H1 (cell line): Measurements from ENCODE around the gene MYL9. TPM values are rescaled to one million over a fixed set of nuclear protein-coding genes. Genes with fewer than 3 reads are reported as not detected.

Experiments
- CTCF ChIA-PET: fragments of 300-600 bp; sonication (Branson Sonifier 250); formaldehyde crosslinking; loops from one replicate; lab custom pipeline; 2021; ENCODE audit not compliant: partially characterized antibody; lab: Charles Lee
- POLR2A ChIA-PET: fragments of 300-600 bp; sonication (Branson Sonifier 250); formaldehyde crosslinking; loops from one replicate; lab custom pipeline; 2021; ENCODE audit warnings: inconsistent platforms; ENCODE audit not compliant: partially characterized antibody; lab: Charles Lee
- DNase-seq, 2 experiments: peaks; one replicate each; pipeline versions ENCODE4 v3.0.0 to v3.0.0-alpha.2; 2010 to 2022; ENCODE audit warnings: low spot score in 2 of 2, low read depth in 1 of 2, mixed read lengths in 1 of 2
- FAIRE-seq: peaks from 2 replicates; lab custom pipeline; 2011; peaks lifted over from hg19 to GRCh38; lab: Jason Lieb, UNC
- H2AFZ ChIP-seq: 2 replicates; pipeline ENCODE4 v1.8.1; 2012; ENCODE audit warnings: low read length, inconsistent platforms
- H2AK5ac ChIP-seq: 2 replicates; pipeline ENCODE4 v1.6.1; 2013; ENCODE audit warnings: low read depth, low read length
- H2BK120ac ChIP-seq: replicated peaks from 2 replicates; pipeline ENCODE3; 2013; ENCODE audit warnings: low read depth, low read length, inconsistent platforms
- H2BK12ac ChIP-seq: 2 replicates; pipeline ENCODE4 v1.6.1; 2013; ENCODE audit warnings: low read depth, low read length
- H2BK15ac ChIP-seq: 2 replicates; pipeline ENCODE4 v1.6.1; 2013; ENCODE audit warnings: low read length
- H2BK20ac ChIP-seq: 2 replicates; pipeline ENCODE4 v1.6.1; 2013; ENCODE audit warnings: low read length
- H2BK5ac ChIP-seq: 2 replicates; pipeline ENCODE4 v1.6.1; 2013; ENCODE audit warnings: low read depth, low read length
- H3K14ac ChIP-seq: 2 replicates; pipeline ENCODE4 v1.6.1; 2013; ENCODE audit warnings: inconsistent platforms; ENCODE audit not compliant: insufficient read length
- H3K18ac ChIP-seq: 2 replicates; pipeline ENCODE4 v1.6.1; 2013; ENCODE audit warnings: low read length; ENCODE audit errors: extremely low read depth
- H3K23ac ChIP-seq: 2 replicates; pipeline ENCODE4 v1.6.1; 2013; ENCODE audit warnings: inconsistent platforms; ENCODE audit not compliant: insufficient read length
- H3K23me2 ChIP-seq: 2 replicates; pipeline ENCODE4 v1.6.1; 2013; ENCODE audit warnings: low read depth, low read length
- H3K27ac ChIP-seq: 2 replicates; pipeline ENCODE4 v1.6.1; 2011; ENCODE audit warnings: low read depth, low read length, inconsistent platforms
- H3K27me3 ChIP-seq, 4 experiments: replicated peaks in 1 of 4; 1 replicate in 1 of 4; 2 replicates in 3 of 4; pipeline versions ENCODE4 v1.6.1 to v1.8.1; 2011 to 2013; ENCODE audit warnings: low read length in 3 of 4, mild to moderate bottlenecking in 3 of 4, inconsistent platforms in 2 of 4, mixed read lengths in 2 of 4, moderate library complexity in 1 of 4; ENCODE audit not compliant: control insufficient read depth in 3 of 4, insufficient read depth in 3 of 4; ENCODE audit errors: extremely low read depth in 1 of 4
- H3K36me3 ChIP-seq, 4 experiments: 2 replicates each; pipeline versions ENCODE4 v1.6.1 to v1.8.1; 2011 to 2013; ENCODE audit warnings: mild to moderate bottlenecking in 4 of 4, low read length in 3 of 4, moderate library complexity in 2 of 4, control low read depth in 1 of 4, inconsistent platforms in 1 of 4; ENCODE audit not compliant: insufficient read depth in 4 of 4, control insufficient read depth in 2 of 4
- H3K4ac ChIP-seq: replicated peaks from 2 replicates; pipeline ENCODE3; 2013; ENCODE audit warnings: low read length, low read depth, mixed read lengths, inconsistent platforms; ENCODE audit not compliant: insufficient read length
- H3K4me1 ChIP-seq, 4 experiments: replicated peaks in 1 of 4; 1 replicate in 1 of 4; 2 replicates in 3 of 4; pipeline versions ENCODE4 v1.6.1 to v1.8.1; 2011 to 2013; ENCODE audit warnings: low read length in 3 of 4, inconsistent platforms in 2 of 4, mixed read lengths in 1 of 4; ENCODE audit not compliant: insufficient read depth in 4 of 4, control insufficient read depth in 3 of 4
- H3K4me2 ChIP-seq, 2 experiments: 2 replicates each; pipeline versions ENCODE4 v1.6.1 to v1.8.1; 2011 to 2013; ENCODE audit warnings: low read depth in 2 of 2, low read length in 2 of 2, control low read depth in 1 of 2, inconsistent platforms in 1 of 2, mild to moderate bottlenecking in 1 of 2; ENCODE audit not compliant: insufficient read depth in 1 of 2
- H3K4me3 ChIP-seq, 4 experiments: fragments of 200-600, 300-600 bp in 1 of 4; sonication (generic), shearing (Covaris generic), sonication (Bioruptor Twin) in 1 of 4; 2 replicates each; pipeline versions ENCODE4 v1.5.1 to v1.8.1; 2011 to 2016; ENCODE audit warnings: low read length in 4 of 4, low read depth in 3 of 4, control low read depth in 2 of 4, inconsistent platforms in 2 of 4, mild to moderate bottlenecking in 2 of 4, mixed read lengths in 1 of 4, moderate library complexity in 1 of 4; ENCODE audit not compliant: insufficient read depth in 2 of 4; ENCODE audit errors: extremely low read depth in 1 of 4
- H3K56ac ChIP-seq: replicated peaks from 2 replicates; pipeline ENCODE3; 2013; ENCODE audit warnings: low read depth, mild to moderate bottlenecking, mixed read lengths, low read length, inconsistent platforms; ENCODE audit not compliant: insufficient read length
- H3K79me1 ChIP-seq: 2 replicates; pipeline ENCODE4 v1.6.1; 2013; ENCODE audit warnings: low read depth, low read length, control low read depth
- H3K79me2 ChIP-seq, 2 experiments: 2 replicates each; pipeline versions ENCODE4 v1.6.1 to v1.8.1; 2012 to 2013; ENCODE audit warnings: low read length in 2 of 2, mild to moderate bottlenecking in 2 of 2, inconsistent platforms in 1 of 2; ENCODE audit not compliant: insufficient read depth in 2 of 2, control insufficient read depth in 1 of 2
- H3K9ac ChIP-seq, 4 experiments: replicated peaks in 1 of 4; 1 replicate in 1 of 4; 2 replicates in 3 of 4; pipeline versions ENCODE4 v1.6.1 to v1.8.1; 2011 to 2013; ENCODE audit warnings: low read depth in 3 of 4, low read length in 3 of 4, control low read depth in 2 of 4, mild to moderate bottlenecking in 2 of 4, moderate library complexity in 2 of 4, inconsistent platforms in 1 of 4; ENCODE audit errors: extremely low read depth in 1 of 4
- H3K9me3 ChIP-seq, 2 experiments: 2 replicates each; pipeline versions ENCODE4 v1.6.1 to v1.8.1; 2012 to 2013; ENCODE audit warnings: mild to moderate bottlenecking in 2 of 2, moderate library complexity in 2 of 2, control low read depth in 1 of 2, inconsistent platforms in 1 of 2, low read depth in 1 of 2, low read length in 1 of 2, mixed read lengths in 1 of 2; ENCODE audit not compliant: insufficient read depth in 2 of 2
- H4K20me1 ChIP-seq, 2 experiments: replicated peaks in 1 of 2; 2 replicates each; pipeline versions ENCODE3 to v1.8.1; 2011 to 2013; ENCODE audit warnings: inconsistent platforms in 2 of 2, low read length in 2 of 2, mild to moderate bottlenecking in 1 of 2; ENCODE audit not compliant: insufficient read depth in 2 of 2, control insufficient read depth in 1 of 2
- H4K5ac ChIP-seq: 2 replicates; pipeline ENCODE4 v1.6.1; 2013; ENCODE audit warnings: low read length, low read depth, mixed read lengths, inconsistent platforms; ENCODE audit not compliant: insufficient read length
- H4K8ac ChIP-seq: 2 replicates; pipeline ENCODE4 v1.8.0; 2013; ENCODE audit warnings: mild to moderate bottlenecking, moderate library complexity, low read length, inconsistent platforms; ENCODE audit not compliant: insufficient read depth; ENCODE audit errors: extremely low read depth
- H4K91ac ChIP-seq: replicated peaks from 2 replicates; pipeline ENCODE3; 2013; ENCODE audit warnings: low read length, mixed read lengths, inconsistent platforms; ENCODE audit not compliant: insufficient read length
- JUN ChIP-seq: IDR thresholded peaks from 2 replicates; pipeline ENCODE4 v1.6.1; 2011; ENCODE audit warnings: low read depth, mild to moderate bottlenecking, improper control_type of control experiment, low read length
- KDM4A ChIP-seq: IDR thresholded peaks from one replicate; pipeline ENCODE4 v1.7.1; 2012; ENCODE audit warnings: low read depth, mild to moderate bottlenecking, moderate library complexity, low read length, inconsistent platforms; ENCODE audit not compliant: severe bottlenecking
- POLR2A ChIP-seq, 2 experiments: IDR thresholded peaks; 1 replicate in 1 of 2; 2 replicates in 1 of 2; pipeline ENCODE4 v1.6.1; 2011; ENCODE audit warnings: low read depth in 2 of 2, low read length in 2 of 2, mild to moderate bottlenecking in 2 of 2; ENCODE audit errors: control extremely low read depth in 1 of 2
- TAF1 ChIP-seq: IDR thresholded peaks from 2 replicates; pipeline ENCODE4 v1.6.1; 2011; ENCODE audit warnings: mild to moderate bottlenecking, low read depth, low read length
- WGBS, 2 experiments: shearing (Covaris generic) in 1 of 2; methylation state at CpG; one replicate each; pipeline versions ENCODE4 v1.1.6 to v1.1.7; 2013 to 2015; ENCODE audit warnings: low lambda C conversion rate in 2 of 2, mixed read lengths in 2 of 2, inconsistent platforms in 1 of 2, low coverage in 1 of 2, missing lambda C conversion rate in 1 of 2; ENCODE audit not compliant: insufficient replicate concordance in 2 of 2, insufficient coverage in 1 of 2, insufficient read length in 1 of 2; ENCODE audit errors: extremely low coverage in 1 of 2, missing lambda C conversion rate in 1 of 2; 5-methylcytosine and 5-hydroxymethylcytosine counted together
- polyA plus RNA-seq, 7 experiments: library from polyadenylated mRNA; depleted of rRNA in 3 of 7; stranded (reverse) in 5 of 7; unstranded in 2 of 7; fragments of >200 nt in 5 of 7; fragments of 200-250 nt in 2 of 7; gene quantifications; 1 replicate in 5 of 7; 2 replicates in 1 of 7; 4 replicates in 1 of 7; pipeline versions ENCODE4 v1.2.1 to v1.2.3, GENCODE V29; 2011 to 2013; ENCODE audit warnings: missing spikeins in 2 of 7, mixed read lengths in 2 of 7
- total RNA-seq: library from RNA; stranded (reverse); fragmentation: NEBNext Ultra II Directional; extraction: Animal tissue kit (Norgen Biotek cat#: 25700); gene quantifications from 2 replicates; pipeline ENCODE4 v1.2.1, GENCODE V29; 2021
- TF ChIP-seq, protein P1 (sequence below): IDR thresholded peaks from 2 replicates; pipeline ENCODE4 v1.6.1; 2012; ENCODE audit warnings: inconsistent platforms

MYL9 gene
- total and polyA plus RNA-seq, 2 of the 8 experiments (the other 6 are each of a cell fraction or from before 2014, with no cell fraction given): 26.8 to 193 TPM

DNA sequence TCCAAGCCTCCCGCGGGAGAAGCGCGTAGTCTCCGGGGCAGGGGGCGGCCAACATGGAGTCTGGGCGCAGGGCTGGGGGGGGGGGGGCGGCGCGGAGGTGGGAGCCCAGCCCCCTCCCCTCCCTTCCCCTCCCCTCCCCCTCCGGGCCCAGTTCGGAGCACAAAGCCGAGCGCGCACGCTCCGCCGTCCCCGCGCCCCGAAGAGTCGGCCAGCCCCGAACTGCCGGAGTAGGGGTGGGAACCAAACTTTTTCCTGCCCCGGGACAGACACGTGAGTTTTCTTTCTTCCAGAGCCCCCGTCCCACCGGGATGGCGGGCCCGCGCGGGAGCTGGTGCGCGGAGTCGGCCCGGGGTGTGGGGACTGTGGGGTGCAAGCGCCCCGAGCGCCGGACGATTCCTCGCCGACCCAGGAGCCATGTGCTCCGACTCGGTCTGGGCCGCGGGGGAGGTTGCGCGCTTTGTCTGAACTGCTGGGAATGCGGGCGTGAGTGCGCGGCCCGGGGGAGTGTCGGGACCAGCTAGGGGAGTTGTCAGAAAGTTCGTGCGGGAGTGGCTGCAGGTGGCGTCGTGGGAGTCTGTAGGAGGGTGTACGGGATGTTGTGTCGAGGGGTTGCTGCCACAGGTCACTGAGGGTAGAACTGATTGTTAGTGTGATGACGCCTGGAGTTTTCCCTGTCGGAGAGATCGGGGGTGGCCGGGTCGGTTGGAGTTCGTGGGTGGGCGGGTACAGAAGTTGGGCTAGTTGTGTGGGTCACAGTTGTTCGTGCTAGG is 33.2 kb downstream of the MYL9 start:
- Histone ChIP-seq H4K8ac (peak overlapping the region; percentile 96), H3K56ac (peak overlapping the region; percentile 84), H3K14ac (no peak overlapping the region), H3K4ac (no peak overlapping the region), H2AK5ac (peak overlapping the region; percentile 72), H3K79me1 (peaks cover 10% of the 10 kb centered on the region), H2BK12ac (peak overlapping the region; percentile 97), H3K27me3 (no peaks in the 10 kb centered on the region), H2BK20ac (no peak overlapping the region), H3K18ac (peak overlapping the region; percentile 83), H4K91ac (peak overlapping the region; percentile 94), H3K79me2 (peaks cover 16 to 53% of the 10 kb centered on the region in 2 experiments), H3K4me2 (peak overlapping the region; percentile 73 to 99), H3K4me1 (peaks cover 14 to 31% (median 18%) of the 10 kb centered on the region in 4 experiments), H3K23ac (no peak overlapping the region), H4K5ac (peak overlapping the region; percentile 75), H3K9ac (peak overlapping the region; percentile 85 to 89 (median 86)), H3K4me3 (peak overlapping the region; percentile 63 to 98 (median 78)), H4K20me1 (peaks cover 4% of the 10 kb centered on the region in 2 experiments), H2BK5ac (peak overlapping the region; percentile 48; the same call in 1 of the 2 replicates), H2BK120ac (peak overlapping the region; percentile 80), H3K27ac (peak overlapping the region; percentile 74), H2AFZ (no peak overlapping the region), H3K9me3 (no peaks in the 10 kb centered on the region), H3K23me2 (peaks cover 17% of the 10 kb centered on the region), H3K36me3 (peaks cover 0 to 10% (median 3%) of the 10 kb centered on the region in 4 experiments; a peak in 5 of 8 replicates), H2BK15ac (no peak overlapping the region)
- DNase-seq (peak in 1 of 2 experiments; percentile 81), FAIRE-seq (no peak)
- ChIA-PET POLR2A (interaction anchor here (0.8 to 17.6 kb wide), 13 partner anchors 9 to 290 kb away, joined by 3 to 388 read pairs (median 4); partner anchors contain the start of gene RAB5IF), CTCF (interaction anchor here (0.6 to 18.0 kb wide), 7 partner anchors 13 to 202 kb away, joined by 3 to 202 read pairs (median 5); partner anchors contain the start of genes MYL9 and RAB5IF)
- WGBS, 2 experiments: 1% methylated on average over 44 of the region's 69 CpGs; no CpG with 5 or more reads in 1 of the 2 experiments
- TF ChIP-seq POLR2A (IDR thresholded peaks at IDR 0.05; ENCODE audit: control extremely low read depth in 1 of 2, low read depth in 2 of 2, low read length in 2 of 2): peak; percentile 46 to 70
- TF ChIP-seq TAF1: peak; percentile 49; the same call in 1 of the 2 replicates
- no peak for TF ChIP-seq JUN
- TF ChIP-seq, protein P1, sequence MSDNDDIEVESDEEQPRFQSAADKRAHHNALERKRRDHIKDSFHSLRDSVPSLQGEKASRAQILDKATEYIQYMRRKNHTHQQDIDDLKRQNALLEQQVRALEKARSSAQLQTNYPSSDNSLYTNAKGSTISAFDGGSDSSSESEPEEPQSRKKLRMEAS: peak; percentile 96
- TF ChIP-seq KDM4A: peak; percentile 49
